SIG-M5 treated with dmso at 0.1 percent for 504 hours (cell line): ENCODE measurements around the gene DLEC1.
A peak's percentile ranks its signal among the peaks of the same experiment; 100 is the strongest.

Experiments used
- DNase-seq: peaks from one replicate; lab custom pipeline; 2025; ENCODE audit not compliant: unreplicated experiment; lab: John Stamatoyannopoulos, UW

DLEC1 gene

DNA sequence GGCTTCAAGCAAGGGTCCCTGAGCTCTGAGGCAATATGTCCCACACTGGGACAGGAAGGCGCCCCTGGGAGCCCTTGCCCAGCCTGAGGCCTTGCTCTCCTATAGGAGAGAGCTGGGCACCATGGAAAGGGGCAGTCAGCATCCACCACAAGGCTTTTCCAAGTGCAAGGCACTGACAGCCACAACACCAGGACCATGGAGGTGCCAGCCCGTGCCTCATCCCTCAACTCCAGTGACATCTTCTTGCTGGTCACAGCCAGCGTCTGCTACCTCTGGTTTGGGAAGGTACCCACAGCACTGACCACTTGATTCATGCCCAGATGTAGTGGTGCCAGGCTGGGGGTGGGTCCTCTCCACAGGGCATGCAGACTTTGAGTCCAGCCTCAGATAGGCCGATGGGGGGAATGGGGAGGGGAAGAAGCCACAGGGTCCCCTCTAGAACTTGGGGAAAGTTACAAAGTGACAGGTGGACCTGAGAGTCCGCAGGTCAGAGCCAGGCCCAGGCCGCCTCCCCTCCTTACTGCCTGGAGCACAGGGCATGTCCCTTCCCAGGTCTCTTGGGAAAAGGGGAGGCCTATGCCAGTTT lies 36.6 kb upstream of the DLEC1 start:
- no peak for DNase-seq

DNA sequence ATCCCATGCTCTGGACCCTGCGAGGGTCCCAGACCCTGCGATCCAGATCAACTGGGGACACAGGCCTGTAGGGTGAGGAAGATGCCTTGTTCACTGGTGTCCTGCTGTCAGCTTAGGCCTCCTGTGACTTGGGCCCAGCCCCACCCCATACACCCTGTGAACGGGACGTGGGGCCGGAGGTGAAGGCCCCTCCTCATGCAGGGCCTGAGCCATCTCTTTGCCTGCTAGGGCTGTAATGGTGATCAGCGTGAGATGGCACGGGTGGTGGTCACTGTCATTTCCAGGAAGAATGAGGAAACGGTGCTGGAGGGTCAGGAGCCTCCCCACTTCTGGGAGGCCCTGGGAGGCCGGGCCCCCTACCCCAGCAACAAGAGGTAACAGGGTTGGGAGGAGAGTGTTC lies 36.1 kb upstream of the DLEC1 start:
- DNase-seq: no peak

DNA sequence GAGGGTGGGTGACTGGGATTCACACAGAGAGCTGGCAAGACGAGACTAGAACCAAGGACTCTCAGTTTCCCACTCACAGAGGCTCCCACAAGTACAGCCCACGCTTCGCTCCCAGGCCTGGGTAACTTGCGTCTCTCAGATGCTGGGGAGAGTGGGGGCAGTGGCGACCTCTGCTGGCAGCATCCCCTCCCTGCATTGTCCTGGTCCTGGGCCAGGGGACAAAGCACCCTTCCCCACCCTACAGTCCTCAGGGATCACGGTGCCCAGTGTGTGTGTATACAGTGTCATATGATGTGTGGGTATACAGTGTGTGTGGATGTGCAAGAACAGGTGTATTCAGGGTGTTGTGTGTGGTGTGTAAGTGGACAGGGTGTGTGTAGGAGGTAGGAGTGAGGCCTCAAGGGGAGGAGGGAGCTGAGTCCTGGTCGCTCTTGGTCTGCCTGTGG lies 35.6 kb upstream of the DLEC1 start:
- DNase-seq: peak; percentile 16

DNA sequence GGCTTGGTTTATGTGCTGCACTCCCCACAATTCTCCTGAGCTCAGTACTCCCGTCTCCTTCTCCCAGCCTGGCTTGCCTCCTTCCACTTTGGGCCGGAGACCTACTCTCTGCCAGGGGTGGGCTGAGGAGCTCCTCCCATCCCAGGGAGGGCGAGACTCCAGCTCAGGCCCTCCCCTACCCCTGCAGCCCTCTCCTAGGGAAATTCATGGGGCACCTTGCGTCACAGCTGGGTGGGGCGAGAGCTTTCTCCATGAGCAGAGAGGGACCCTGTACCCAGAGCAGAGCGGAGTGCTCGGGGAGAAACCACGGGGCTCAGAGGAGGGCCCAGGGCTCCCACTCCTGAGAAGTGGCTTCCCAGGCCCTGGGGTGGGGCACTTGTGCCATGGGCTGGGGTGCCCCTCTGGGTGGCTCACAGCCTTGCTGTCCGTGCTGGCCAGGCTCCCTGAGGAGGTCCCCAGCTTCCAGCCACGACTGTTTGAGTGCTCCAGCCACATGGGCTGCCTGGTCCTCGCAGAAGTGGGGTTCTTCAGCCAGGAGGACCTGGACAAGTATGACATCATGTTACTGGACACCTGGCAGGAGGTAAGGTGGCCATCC lies 35.1 kb upstream of the DLEC1 start:
- DNase-seq: no peak

DNA sequence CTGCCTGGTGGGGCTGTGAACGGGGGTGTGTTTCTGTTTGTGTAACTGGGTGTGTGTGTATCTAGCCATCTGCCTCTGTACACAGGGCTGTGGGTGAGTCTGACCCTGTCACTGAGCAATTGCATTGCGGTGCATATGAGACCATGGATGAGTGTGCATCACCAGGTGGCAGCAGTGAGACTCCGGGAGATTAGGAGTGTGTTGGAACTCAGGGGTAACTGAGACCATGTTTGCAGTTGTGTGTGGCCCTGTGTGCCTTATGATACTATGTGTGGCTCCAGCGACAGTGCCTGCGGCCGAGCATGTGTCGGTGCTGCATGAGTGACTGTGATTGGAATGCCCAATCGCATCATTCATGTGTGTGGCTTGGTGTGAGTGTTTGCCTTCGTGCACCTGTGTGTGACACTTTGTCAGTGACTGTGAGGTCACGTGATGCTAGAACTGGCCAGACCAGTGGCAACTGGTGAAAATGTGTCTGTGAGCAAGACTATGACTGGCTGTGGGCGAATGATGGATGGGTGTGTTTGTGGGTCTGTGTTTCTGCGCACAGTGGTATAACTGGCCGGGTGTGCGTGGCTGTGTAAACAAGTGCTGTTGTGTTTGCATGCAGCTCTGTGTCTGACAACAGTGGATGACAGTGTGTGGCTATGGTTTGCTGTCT lies 34.5 kb upstream of the DLEC1 start:
- peak; percentile 66 for DNase-seq

DNA sequence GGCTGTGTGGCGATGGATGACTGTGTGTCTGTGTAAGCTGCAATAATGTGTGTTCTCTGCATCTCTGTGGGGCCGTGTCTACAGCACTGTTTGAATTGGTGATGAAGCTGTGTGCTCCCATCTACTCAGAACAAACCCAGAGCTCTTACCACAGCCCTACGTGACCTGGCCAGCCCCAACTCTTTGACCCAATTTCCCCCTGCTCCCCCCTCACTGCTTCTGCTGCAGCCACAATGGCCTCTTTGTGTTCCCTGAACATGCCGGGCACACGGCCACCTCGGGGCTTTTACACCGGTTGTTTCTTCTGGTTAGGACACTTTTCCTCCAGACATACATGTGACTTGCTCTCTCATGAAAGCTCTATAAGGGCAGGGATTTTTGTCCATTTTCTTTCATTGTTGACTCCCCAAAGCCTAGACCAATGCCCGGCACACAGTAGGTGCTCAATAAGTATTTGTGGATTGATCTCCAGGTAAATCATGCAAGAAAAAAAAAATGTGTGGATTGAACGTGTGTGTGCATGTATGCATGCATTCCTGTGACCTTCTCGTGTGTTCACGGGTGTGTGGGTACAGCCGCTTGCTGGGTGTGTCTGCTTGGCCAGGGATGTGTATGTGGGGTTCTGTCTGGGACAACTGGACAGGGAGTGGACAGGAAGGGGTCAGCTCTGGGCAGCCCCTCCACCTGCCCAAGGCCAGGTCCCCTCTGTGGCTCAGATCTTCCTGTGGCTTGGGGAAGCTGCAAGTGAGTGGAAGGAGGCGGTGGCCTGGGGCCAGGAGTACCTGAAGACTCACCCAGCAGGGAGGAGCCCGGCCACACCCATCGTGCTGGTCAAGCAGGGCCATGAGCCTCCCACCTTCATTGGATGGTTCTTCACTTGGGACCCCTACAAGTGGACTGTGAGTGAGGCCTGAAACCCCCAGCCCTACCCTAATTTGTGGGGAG lies 33.7 kb upstream of the DLEC1 start:
- no peak for DNase-seq

DNA sequence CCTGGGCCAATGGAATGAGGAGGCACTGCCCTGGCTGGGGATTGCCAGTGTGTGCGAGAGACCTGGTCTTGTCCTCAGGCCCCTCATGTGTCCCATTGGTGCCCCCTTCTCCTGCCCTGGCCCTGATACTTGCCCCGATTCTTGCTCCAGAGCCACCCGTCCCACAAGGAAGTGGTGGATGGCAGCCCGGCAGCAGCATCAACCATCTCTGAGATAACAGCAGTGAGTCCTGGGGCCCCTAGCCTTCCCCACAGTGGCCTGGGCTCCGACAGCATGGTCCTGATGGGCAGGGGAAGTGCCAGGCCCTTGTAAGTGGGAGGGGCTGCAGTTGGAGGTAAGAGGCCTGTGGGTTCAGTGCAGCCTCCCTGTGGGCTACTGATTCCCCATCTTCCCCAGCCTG lies 33.0 kb upstream of the DLEC1 start:
- no peak for DNase-seq

DNA sequence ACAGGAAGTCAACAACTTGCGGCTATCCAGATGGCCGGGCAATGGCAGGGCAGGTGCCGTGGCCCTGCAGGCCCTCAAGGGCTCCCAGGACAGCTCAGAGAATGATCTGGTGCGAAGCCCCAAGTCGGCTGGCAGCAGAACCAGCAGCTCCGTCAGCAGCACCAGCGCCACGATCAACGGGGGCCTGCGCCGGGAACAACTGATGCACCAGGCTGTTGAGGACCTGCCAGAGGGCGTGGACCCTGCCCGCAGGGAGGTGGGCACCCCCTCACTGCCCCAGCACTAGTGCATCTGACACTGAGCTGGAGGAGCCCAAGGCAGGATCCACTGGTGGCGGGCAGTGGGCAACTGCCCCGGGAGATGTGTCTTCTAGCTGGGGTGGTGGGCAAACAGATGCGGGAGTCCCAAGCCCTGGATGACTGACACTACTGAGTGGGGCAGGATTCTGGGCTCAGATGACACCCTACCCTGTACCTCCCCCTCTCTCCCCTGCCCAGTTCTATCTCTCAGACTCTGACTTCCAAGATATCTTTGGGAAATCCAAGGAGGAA lies 32.5 kb upstream of the DLEC1 start:
- DNase-seq: no peak

DNA sequence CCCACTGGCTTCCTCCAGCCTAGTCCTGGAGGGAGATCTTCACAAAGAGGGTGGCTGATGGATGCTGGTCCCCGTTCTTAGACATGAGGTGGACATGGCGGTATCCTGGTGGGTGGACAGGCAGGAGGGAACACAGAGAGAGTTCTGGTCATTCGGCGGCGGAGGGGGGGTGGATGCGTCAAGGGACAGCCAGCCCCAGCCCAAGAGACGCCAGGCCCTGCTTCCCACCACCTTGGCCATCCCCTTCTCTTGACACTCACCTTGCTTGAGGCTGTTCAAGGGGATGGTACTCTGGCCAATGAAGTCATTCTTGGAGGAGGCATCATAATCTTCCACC lies 31.3 kb upstream of the DLEC1 start:
- DNase-seq: no peak

DNA sequence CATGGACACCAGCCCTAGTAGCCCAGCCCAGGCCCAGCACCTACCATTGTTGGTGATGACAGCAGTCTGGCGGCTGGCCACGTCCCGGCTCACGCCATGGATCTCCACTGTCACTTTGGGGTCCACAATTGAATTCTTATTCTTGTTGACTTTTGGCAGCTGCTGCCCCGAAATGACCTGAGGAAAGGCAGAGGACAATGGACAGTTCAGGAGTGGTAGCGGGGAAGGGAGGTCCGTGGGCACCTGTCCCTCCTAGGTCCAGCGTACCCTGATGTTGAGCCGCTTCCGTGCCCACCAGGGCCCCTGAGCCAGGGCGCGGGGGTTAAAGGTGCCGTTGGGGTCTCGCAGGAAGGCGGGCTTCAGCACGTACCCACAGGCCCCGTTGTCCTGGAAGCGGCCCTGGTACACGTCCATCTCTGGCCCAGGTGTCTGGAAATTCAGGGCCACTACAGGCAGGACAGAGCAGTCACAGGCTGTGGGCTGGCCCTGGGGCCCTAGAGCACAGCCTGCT lies 30.8 kb upstream of the DLEC1 start:
- no peak for DNase-seq

DNA sequence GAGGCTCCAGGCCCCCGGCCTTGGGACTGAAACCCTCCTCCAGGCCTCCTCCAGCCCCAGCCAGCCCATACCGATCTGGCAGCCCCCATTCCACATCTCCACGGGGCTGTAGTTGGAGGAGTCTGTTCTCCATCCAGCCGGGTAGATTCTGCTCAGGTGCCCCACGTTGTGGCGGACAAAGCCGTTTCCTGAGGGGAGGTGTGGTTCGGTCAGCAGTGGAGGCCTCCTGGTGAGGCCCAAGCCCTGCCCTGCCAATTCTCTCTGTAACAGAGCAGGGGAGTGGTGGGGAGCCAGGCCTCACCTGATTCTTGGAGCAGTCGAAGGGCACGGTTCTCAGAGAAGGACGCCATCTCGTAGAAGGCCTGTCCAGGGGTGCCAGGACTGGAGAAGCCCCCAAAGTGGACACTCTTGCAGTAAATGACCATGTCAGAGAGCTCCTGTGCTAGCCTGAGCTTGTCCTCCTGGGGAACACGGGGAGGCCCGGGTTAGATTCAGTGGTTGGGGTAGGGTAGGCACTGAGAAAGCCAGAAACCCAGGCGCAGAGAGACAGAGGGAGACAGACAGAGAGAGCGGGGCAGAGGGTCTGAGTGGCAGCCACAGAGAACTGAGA lies 29.9 kb upstream of the DLEC1 start:
- DNase-seq: no peak

DNA sequence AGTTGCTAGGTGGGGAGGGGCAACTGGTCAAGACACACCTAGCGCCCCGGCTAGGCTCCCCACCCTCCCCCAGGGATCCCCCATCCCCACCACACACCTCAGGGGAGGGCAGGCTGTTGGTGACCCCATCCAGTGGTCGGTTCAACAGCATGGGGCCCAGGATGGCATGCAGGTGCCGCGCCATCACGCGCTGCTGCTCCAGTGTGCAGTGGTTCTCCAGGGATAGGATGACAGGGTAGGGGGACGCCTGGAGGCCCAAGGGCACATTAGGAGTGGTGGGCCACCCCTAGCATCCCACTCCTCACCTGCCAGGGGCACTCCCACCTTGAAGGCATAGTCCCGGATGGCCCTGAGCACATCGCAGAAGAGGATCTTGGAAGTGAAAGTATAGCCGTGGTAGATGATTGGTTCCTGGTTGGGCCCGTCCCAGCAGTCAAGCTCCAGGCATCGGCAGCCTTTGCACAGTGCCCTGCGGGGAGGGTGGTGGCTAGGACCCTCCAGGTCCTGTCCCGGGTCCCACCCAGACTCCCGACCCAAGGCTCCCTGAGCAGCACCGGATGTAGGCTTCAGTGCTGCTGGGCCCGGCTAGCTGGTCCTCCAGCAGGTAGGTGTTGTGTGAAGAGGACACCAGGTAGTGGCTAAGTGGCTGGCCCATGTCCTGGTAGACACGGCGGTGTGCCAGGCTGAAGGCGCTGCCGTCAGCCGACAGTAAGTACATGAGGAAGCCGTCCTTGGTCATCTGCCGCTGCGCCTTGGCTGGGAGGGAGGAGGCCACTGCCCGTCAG lies 29.0 kb upstream of the DLEC1 start:
- no peak for DNase-seq

DNA sequence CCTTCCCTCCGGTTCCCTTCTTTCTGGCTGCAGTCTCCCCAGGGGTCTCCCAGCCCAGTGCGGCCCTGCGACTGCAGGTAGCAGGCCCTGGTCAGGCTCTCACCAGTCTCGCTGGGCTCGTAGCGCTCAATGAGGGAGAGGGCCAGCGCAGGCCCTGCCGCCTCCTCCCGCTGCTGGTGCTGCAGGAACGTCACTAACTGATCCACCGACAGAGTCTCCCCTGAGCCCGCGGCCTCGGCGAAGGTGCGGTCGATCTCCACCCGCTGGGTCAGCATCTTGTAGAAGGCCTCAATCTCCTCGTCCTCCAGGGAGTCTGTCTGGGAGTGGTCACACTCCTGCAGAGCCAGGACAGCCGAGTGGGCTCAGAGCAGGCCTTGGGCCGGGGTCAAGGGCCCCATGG lies 27.9 kb upstream of the DLEC1 start:
- no peak for DNase-seq

DNA sequence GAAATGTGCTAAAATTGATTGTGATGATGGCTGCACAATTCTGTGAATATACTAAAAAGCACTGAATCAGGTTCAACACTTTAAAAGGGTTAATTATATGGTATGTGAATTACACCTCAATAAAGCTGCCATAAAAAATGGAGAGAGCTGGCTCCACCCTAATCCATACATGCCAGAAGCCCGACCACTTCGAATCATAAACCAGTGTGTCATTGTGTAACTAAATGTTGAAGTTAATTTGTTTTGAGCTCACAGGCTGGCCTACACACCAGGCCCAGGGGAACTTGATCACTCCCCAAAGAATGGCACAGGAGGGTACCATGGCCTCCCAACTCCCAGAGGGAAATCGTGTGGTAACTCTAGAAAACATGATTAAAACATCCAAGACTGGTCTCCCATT lies 23.5 kb upstream of the DLEC1 start:
- no peak for DNase-seq

DNA sequence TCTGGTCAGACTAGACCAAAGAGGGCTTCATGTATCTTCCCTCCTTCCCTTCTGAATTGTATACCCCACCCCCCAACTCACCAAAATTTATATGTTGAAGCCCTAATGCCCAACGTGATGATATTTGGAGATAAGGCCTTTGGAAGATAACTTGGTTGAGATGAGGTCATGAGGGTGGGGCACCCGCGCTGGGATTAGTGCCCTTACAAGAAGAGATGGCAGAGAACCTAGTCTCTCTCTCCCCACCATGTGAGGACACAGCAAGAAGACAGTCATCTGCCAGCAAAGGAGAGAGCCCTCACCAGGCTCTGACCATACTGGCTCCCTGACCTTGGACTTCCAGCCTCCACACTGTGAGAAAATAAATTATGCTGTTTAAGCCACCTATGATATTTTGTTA lies 23.0 kb upstream of the DLEC1 start:
- no peak for DNase-seq

DNA sequence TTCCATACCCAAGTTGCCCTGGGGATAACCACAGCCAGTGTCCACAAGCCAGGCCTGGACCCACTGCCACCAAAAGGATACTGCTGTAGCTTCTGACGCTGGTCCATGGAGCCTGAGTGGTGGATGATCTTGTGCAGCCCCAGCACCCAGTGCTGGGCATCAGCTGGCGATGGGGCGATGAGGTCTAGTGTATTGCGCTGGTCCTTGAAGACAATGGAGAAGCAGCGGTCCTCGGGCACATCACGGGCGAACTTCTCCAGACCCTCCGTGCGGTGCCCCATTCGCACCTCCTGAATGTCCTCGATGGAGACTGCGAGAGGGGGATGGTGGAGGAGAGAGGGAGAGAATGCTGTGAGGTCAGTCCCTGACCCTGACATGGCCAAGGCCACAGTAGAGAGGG lies 22.6 kb upstream of the DLEC1 start:
- no peak for DNase-seq

DNA sequence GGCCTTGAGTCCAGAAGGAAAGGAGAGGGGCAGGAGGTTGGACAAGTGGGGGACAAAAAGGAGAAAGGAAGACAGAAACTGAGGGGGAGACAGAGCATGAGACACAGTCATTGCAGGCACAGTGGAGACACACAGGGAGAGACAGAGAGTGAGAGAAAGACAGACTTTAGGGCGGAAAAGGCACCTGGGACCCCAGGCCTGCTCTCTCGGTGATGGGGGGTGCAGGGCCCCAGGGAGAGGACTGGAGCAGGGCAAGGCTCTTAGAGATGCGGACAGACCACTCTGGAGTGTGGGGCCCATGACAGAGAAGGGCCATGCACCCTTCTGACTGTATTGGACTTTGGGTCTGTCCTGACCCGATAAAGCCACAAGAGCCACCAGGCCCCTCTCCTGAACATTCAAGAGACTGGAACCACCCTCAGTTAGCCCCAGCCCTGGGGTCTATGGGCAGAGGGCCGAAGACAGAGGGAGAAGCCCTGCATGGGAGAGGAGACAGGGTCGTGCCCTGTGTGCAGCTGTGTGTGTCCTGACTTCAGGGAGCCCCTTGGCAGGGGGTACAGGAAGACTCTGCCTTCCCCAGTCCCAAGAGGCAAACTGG lies 22.1 kb upstream of the DLEC1 start:
- DNase-seq: no peak

DNA sequence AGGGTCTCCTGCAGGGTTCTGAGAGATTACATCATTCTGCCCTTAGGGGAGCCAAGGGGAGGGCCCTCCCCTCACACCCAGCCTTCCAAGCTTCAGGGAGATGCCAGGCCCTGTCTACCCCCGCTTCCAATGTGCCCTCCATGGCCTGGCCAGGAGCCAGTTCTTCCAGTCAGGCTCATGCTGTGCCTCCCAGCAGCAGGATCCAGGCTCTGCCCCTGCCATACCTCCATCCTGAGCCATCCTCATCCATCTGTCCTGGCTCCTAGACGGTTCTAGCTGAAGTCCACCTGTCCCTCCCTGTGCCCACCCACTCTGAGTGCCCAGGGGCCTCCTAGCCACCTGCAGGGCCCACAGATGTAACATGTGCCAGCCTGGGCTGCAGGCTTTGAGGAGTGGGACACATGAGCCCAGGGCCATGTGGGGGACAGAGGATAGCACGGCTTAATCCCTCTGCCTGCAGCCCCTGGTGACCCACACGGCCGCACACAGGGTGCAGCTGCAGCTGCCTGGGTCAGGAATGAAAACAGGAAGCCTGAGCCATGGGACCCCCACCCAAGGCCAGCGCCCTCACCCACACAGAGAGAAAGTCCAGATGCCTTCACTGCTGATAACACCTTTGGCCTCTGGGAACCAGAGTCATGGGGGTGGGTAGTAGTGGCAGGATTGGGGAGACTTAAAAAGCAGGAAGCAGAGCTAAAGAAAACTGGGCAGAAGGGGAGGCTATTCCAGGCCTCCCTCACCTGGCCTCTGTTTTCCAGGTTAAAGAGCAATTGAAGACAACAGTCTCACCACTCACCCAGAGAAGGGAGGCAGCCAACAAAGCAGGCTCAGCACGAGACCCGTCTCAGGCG lies 21.3 kb upstream of the DLEC1 start:
- DNase-seq: no peak
